ACC112 (cell line): ENCODE data around the gene PDZD11.
"Not testable (repeated sequence)": the region's sequence is repeated elsewhere in the genome, so short reads cannot be mapped to it uniquely, and the experiment has no call there.

Source experiments
- H2AFZ ChIP-seq: fragments of 200-600 bp; sonication (generic); one replicate; pipeline ENCODE4 v1.6.0; 2017; ENCODE audit warnings: antibody characterized with exemption, low read length; ENCODE audit not compliant: unreplicated experiment
- H3K27ac ChIP-seq: fragments of 200-600 bp; sonication (generic); 2 replicates; pipeline ENCODE4 v1.5.1; 2014; ENCODE audit warnings: low read depth, mild to moderate bottlenecking, antibody characterized with exemption, low read length, moderate library complexity
- H3K27me3 ChIP-seq: fragments of 200-600 bp; sonication (generic); 2 replicates; pipeline ENCODE4 v1.6.1; 2014; ENCODE audit warnings: mild to moderate bottlenecking, antibody characterized with exemption, low read length, moderate library complexity, mixed read lengths; ENCODE audit not compliant: insufficient read depth
- H3K36me3 ChIP-seq: fragments of 200-600 bp; sonication (generic); 2 replicates; pipeline ENCODE4 v1.6.1; 2016; ENCODE audit warnings: mild to moderate bottlenecking, antibody characterized with exemption, low read length, moderate library complexity, mixed read lengths; ENCODE audit not compliant: insufficient read depth
- H3K4me1 ChIP-seq: fragments of 200-600 bp; sonication (generic); one replicate; pipeline ENCODE4 v1.6.1; 2016; ENCODE audit warnings: low read length, mixed read lengths; ENCODE audit not compliant: insufficient read depth, unreplicated experiment, control insufficient read depth
- H3K4me3 ChIP-seq: fragments of 200-600 bp; sonication (generic); 2 replicates; pipeline ENCODE4 v1.5.1; 2014; ENCODE audit warnings: mild to moderate bottlenecking, low read depth, low read length
- H3K79me2 ChIP-seq: fragments of 200-600 bp; sonication (generic); one replicate; pipeline ENCODE4 v1.6.0; 2016; ENCODE audit warnings: low read length; ENCODE audit not compliant: control insufficient read depth, unreplicated experiment, insufficient read depth

The PDZD11 gene

GRCh38 chrX:70292788-70293187 lies 3.1 kb upstream of the PDZD11 start:
- H3K27me3 ChIP-seq = no peaks in the 10 kb centered on the region
- no peaks in the 10 kb centered on the region for H3K36me3 ChIP-seq
- H2AFZ ChIP-seq = no peak overlapping the region
- H3K27ac ChIP-seq = no peak overlapping the region
- peaks cover 67% of the 10 kb centered on the region for H3K79me2 ChIP-seq
- H3K4me3 ChIP-seq = peak overlapping the region; percentile 97
- peaks cover 22% of the 10 kb centered on the region for H3K4me1 ChIP-seq

DNA sequence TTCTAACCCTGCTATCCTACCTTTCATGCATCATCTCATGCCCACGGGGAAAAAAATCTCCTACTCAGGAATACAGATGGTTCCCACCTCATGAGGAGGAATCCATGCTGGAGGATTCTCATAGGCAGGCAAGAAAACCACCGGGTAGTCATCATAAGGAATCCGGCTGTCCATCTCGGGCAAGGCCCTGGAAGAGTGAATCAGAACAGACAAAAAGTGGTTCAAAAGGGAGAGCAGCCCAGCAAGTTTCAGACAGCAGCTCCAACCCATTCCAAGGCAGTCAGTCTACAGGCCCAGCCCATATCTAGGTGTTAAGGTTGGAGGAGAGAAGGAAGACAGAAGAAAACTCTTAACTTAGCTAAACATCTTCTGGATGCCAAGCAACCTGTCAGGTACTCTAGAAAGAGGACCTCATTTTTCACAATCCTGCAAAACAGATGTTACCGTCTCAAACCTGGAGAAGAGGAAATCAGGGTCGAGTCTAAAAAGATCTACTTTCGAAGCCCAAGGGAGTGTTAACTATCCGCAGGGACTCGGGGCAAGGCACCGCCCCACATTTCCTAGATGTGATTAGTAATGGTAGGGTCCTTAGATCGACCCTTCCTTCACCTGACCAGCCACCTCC lies 447 bp downstream of the PDZD11 start:
- Histone ChIP-seq H2AFZ (peak overlapping the region; percentile 82), H3K4me1 (peaks cover 22% of the 10 kb centered on the region), H3K36me3 (0 out of 2 replicates have a peak, but pooled peaks cover 4% of the 10 kb centered on the region), H3K27ac (no peak overlapping the region), H3K27me3 (no peaks in the 10 kb centered on the region), H3K4me3 (peak overlapping the region; percentile 97), H3K79me2 (peaks cover 44% of the 10 kb centered on the region)

DNA sequence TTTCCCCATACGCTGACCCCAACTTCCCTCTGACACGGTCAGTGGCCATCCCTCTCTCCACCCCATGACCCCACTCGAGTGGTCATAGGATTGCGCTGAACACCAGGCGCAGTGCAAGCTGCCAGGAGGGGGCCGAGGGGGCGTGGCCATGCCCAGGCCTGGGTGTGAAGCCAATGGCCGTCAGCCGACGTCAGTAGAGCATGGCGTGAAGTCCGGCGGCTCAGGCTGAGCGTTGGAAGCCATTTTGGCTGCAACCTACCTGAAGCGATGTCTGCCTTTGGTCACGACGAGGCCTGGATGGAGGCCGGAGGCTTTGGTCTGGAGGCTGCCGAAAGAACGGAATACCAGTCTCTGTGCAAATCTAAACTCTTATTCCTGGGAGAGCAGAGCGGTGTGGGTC lies 7.8 kb downstream of the PDZD11 start, which contains the start of gene RAB41:
Gene RAB41 (plus strand): TSS at position 222 of the 400 bp plus-strand sequence. CDS start 46 bp downstream, at position 268.
- no peaks in the 10 kb centered on the region for H3K27me3 ChIP-seq
- no peaks in the 10 kb centered on the region for H3K79me2 ChIP-seq
- no peak within 1 kb of the TSS for H2AFZ ChIP-seq

GRCh38 chrX:70280573-70280972 lies 9.2 kb downstream of the PDZD11 start:
- Histone ChIP-seq H3K27me3 (no peaks in the 10 kb centered on the region), H3K27ac (no peak overlapping the region), H3K79me2 (no peaks in the 10 kb centered on the region), H3K4me3 (no peak overlapping the region), H3K4me1 (no peaks in the 10 kb centered on the region), H3K36me3 (0 out of 2 replicates have a peak, but pooled peaks cover 4% of the 10 kb centered on the region), H2AFZ (no peak overlapping the region)

More for the DNA sequence above, 7.8 kb downstream of the PDZD11 start, which contains the start of gene RAB41:
- no peak within 1 kb of the TSS for H3K4me3 ChIP-seq
- H3K4me1 ChIP-seq = no peaks in the 10 kb centered on the region
- H3K36me3 ChIP-seq = 0 out of 2 replicates have a peak, but pooled peaks cover 4% of the 10 kb centered on the region
- no peak within 1 kb of the TSS for H3K27ac ChIP-seq

- no peaks in the 10 kb centered on the region for H3K27me3 ChIP-seq
- no peaks in the 10 kb centered on the region for H3K4me1 ChIP-seq
- H2AFZ ChIP-seq = no peak overlapping the region
- no peaks in the 10 kb centered on the region for H3K36me3 ChIP-seq
- no peak overlapping the region for H3K27ac ChIP-seq
- no peaks in the 10 kb centered on the region for H3K79me2 ChIP-seq
- H3K4me3 ChIP-seq = no peak overlapping the region
Measured at GRCh38 chrX:70279081-70279480, 10.6 kb downstream of the PDZD11 start.

- not testable (repeated sequence) for H3K4me3 ChIP-seq, H3K27me3 ChIP-seq, H3K4me1 ChIP-seq, H3K36me3 ChIP-seq, H3K27ac ChIP-seq, H3K79me2 ChIP-seq, H2AFZ ChIP-seq
Measured at GRCh38 chrX:70274029-70274428, 15.7 kb downstream of the PDZD11 start.

DNA sequence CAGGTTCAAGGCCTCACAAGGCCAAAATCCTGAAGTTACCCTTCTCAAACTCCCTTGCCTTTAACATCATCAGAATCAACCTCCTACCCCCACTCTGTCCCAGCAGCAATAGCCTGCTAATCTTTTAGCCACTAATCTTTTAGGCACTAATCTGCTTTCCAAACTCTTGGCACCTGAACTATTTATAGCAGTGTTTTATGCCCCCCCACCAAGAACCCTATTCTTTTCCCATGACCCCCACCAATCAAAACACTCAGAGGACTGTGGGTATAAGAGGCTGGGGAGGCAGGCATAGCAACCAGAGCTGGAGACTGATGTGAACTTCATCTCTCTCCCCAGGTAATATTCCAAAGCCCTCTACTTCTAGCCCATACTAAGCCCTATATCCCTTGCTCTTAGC lies 21.7 kb downstream of the PDZD11 start, which contains the start of gene ARR3:
Gene ARR3 (plus strand): TSS at position 301 of the 400 bp plus-strand sequence. CDS start 1,052 bp downstream, outside the sequence.
- Histone ChIP-seq H3K79me2 (no peaks in the 10 kb centered on the region), H3K36me3 (no peaks in the 10 kb centered on the region), H3K4me3 (no peak within 1 kb of the TSS), H3K4me1 (no peaks in the 10 kb centered on the region), H2AFZ (no peak within 1 kb of the TSS), H3K27me3 (no peaks in the 10 kb centered on the region), H3K27ac (no peak within 1 kb of the TSS)

GRCh38 chrX:70264784-70265183 lies 24.9 kb downstream of the PDZD11 start:
- Histone ChIP-seq H3K4me1 (no peaks in the 10 kb centered on the region), H3K27me3 (no peaks in the 10 kb centered on the region), H3K36me3 (no peaks in the 10 kb centered on the region), H3K79me2 (no peaks in the 10 kb centered on the region), H3K27ac (no peak overlapping the region), H3K4me3 (no peak overlapping the region), H2AFZ (no peak overlapping the region)

GRCh38 chrX:70262952-70263567 lies 26.7 kb downstream of the PDZD11 start:
- Histone ChIP-seq H3K27me3 (no peaks in the 10 kb centered on the region), H3K79me2 (no peaks in the 10 kb centered on the region), H3K36me3 (no peaks in the 10 kb centered on the region), H3K4me1 (no peaks in the 10 kb centered on the region), H2AFZ (no peak overlapping the region), H3K27ac (no peak overlapping the region), H3K4me3 (no peak overlapping the region)

GRCh38 chrX:70260104-70260503 lies 29.6 kb downstream of the PDZD11 start, which contains the start of gene P2RY4:
Gene P2RY4 (minus strand): TSS chrX:70260204. CDS start chrX:70259624, 580 bp downstream.
- Histone ChIP-seq H3K27ac (no peak within 1 kb of the TSS), H3K36me3 (no peaks in the 10 kb centered on the region), H2AFZ (no peak within 1 kb of the TSS), H3K27me3 (no peaks in the 10 kb centered on the region), H3K79me2 (no peaks in the 10 kb centered on the region), H3K4me3 (no peak within 1 kb of the TSS), H3K4me1 (no peaks in the 10 kb centered on the region)
